ENCODE data around the gene TRIAP1. TPM values are rescaled to one million over a fixed set of nuclear protein-coding genes. Genes with fewer than 3 reads are reported as not detected.

TRIAP1 gene
- total and polyA plus RNA-seq, 2 donors (not counting 3 experiments of a cell fraction or from before 2014, with no cell fraction given), result 26.1 to 46.0 TPM

GRCh38 chr12:120406553-120406952 lies 39.6 kb downstream of the TRIAP1 start:
- no peaks in the 10 kb centered on the region for H3K9me1 ChIP-seq (replicated peaks; ENCODE audit: control insufficient read depth, extremely low read depth, insufficient read depth, low read length)
- H3K79me2 ChIP-seq (ENCODE audit: control insufficient read depth, insufficient read depth, low read length), result no peaks in the 10 kb centered on the region
- H2AFZ ChIP-seq (ENCODE audit: low read depth, low read length), result no peak overlapping the region
- no peak overlapping the region for H3K27ac ChIP-seq (ENCODE audit: insufficient read depth, low read depth, low read length)
- no peak for FAIRE-seq
- H3K4me3 ChIP-seq (replicated peaks in 1 of 3; ENCODE audit: insufficient read depth in 1 of 3, low read depth in 1 of 3, low read length in 3 of 3), result no peak overlapping the region
- dilution Hi-C loops (cut with MboI; ENCODE audit: extremely low pct_ligation_motif_present, low sequenced_read_pairs), result no loop called here
- H3K4me1 ChIP-seq (ENCODE audit: control insufficient read depth, extremely low read depth, insufficient read depth, low read length), result no peaks in the 10 kb centered on the region
- ChIA-PET POLR2A (no interaction called here), CTCF (interaction anchor here (1.5 kb wide), 1 partner anchor 10 kb away, joined by 5 read pairs; no protein-coding TSS in a partner anchor)
- H3K27me3 ChIP-seq (ENCODE audit: control insufficient read depth in 2 of 2, insufficient read depth in 2 of 2, low read length in 2 of 2), result peaks cover 0 to 1% of the 10 kb centered on the region in 2 experiments
- H3K4me2 ChIP-seq (ENCODE audit: insufficient read depth, low read length), result no peak overlapping the region
- no peaks in the 10 kb centered on the region for H3K36me3 ChIP-seq (ENCODE audit: control insufficient read depth in 2 of 2, extremely low read depth in 1 of 2, insufficient read depth in 2 of 2, low read length in 2 of 2)
- no peaks in the 10 kb centered on the region for H3K9me3 ChIP-seq (replicated peaks; ENCODE audit: control insufficient read depth, insufficient read depth, low read length)
- intact Hi-C loops (cut with micrococcal nuclease), result no loop called here
- DNase-seq (ENCODE audit: low read depth, low spot score), result no peak
- no peak overlapping the region for H3K9ac ChIP-seq (replicated peaks; ENCODE audit: extremely low read depth, insufficient read depth, low read length)
- no peak for TF ChIP-seq FOS (IDR thresholded peaks at IDR 0.05; ENCODE audit: borderline replicate concordance, insufficient read depth, low read length)
- no peak for TF ChIP-seq MAX (IDR thresholded peaks at IDR 0.05; ENCODE audit: insufficient read depth, insufficient read length)
- TF ChIP-seq POLR2AphosphoS5 (IDR thresholded peaks at IDR 0.05; ENCODE audit: insufficient read depth, low read depth, low read length), result no peak
- no peak for TF ChIP-seq POLR2A (IDR thresholded peaks at IDR 0.05; ENCODE audit: low read depth, low read length)
- TF ChIP-seq JUN (IDR thresholded peaks at IDR 0.05; ENCODE audit: borderline replicate concordance, insufficient read depth, insufficient read length, low read depth), result no peak
- TF ChIP-seq GATA2 (IDR thresholded peaks at IDR 0.05; ENCODE audit: insufficient read depth, insufficient read length, low read depth, low read length), result no peak
- H4K20me1 ChIP-seq (replicated peaks; ENCODE audit: control insufficient read depth, extremely low read depth, insufficient read depth, low read length), result no peaks in the 10 kb centered on the region
- no TSS peak for BruUV-seq (replicated peaks)

- dilution Hi-C loops (cut with MboI; ENCODE audit: extremely low pct_ligation_motif_present, low sequenced_read_pairs) (no loop called here), intact Hi-C loops (cut with micrococcal nuclease) (no loop called here)
- Histone ChIP-seq H3K9me3 (replicated peaks; ENCODE audit: control insufficient read depth, insufficient read depth, low read length) (no peaks in the 10 kb centered on the region), H3K27ac (ENCODE audit: insufficient read depth, low read depth, low read length) (no peak overlapping the region), H3K4me1 (ENCODE audit: control insufficient read depth, extremely low read depth, insufficient read depth, low read length) (no peaks in the 10 kb centered on the region), H3K9me1 (replicated peaks; ENCODE audit: control insufficient read depth, extremely low read depth, insufficient read depth, low read length) (no peaks in the 10 kb centered on the region), H3K4me3 (replicated peaks in 1 of 3; ENCODE audit: insufficient read depth in 1 of 3, low read depth in 1 of 3, low read length in 3 of 3) (no peak overlapping the region), H3K27me3 (ENCODE audit: control insufficient read depth in 2 of 2, insufficient read depth in 2 of 2, low read length in 2 of 2) (peaks cover 0 to 1% of the 10 kb centered on the region in 2 experiments), H4K20me1 (replicated peaks; ENCODE audit: control insufficient read depth, extremely low read depth, insufficient read depth, low read length) (no peaks in the 10 kb centered on the region), H2AFZ (ENCODE audit: low read depth, low read length) (no peak overlapping the region), H3K4me2 (ENCODE audit: insufficient read depth, low read length) (no peak overlapping the region), H3K36me3 (ENCODE audit: control insufficient read depth in 2 of 2, extremely low read depth in 1 of 2, insufficient read depth in 2 of 2, low read length in 2 of 2) (no peaks in the 10 kb centered on the region), H3K9ac (replicated peaks; ENCODE audit: extremely low read depth, insufficient read depth, low read length) (no peak overlapping the region), H3K79me2 (ENCODE audit: control insufficient read depth, insufficient read depth, low read length) (no peaks in the 10 kb centered on the region)
- no peak for TF ChIP-seq CTCF (IDR thresholded peaks at IDR 0.05; ENCODE audit: extremely low read depth in 1 of 2, insufficient read depth in 1 of 2, low read depth in 1 of 2, low read length in 2 of 2)
- TF ChIP-seq MYC (IDR thresholded peaks at IDR 0.05; ENCODE audit: low read depth, low read length), result no peak
- no peak for TF ChIP-seq FOS (IDR thresholded peaks at IDR 0.05; ENCODE audit: borderline replicate concordance, insufficient read depth, low read length)
- TF ChIP-seq GATA2 (IDR thresholded peaks at IDR 0.05; ENCODE audit: insufficient read depth, insufficient read length, low read depth, low read length), result no peak
- no peak for TF ChIP-seq EZH2 (IDR thresholded peaks at IDR 0.05; ENCODE audit: borderline replicate concordance, low read depth, low read length, severe bottlenecking)
- no peak for TF ChIP-seq JUN (IDR thresholded peaks at IDR 0.05; ENCODE audit: borderline replicate concordance, insufficient read depth, insufficient read length, low read depth)
- no peak for TF ChIP-seq POLR2A (IDR thresholded peaks at IDR 0.05; ENCODE audit: low read depth, low read length)
- TF ChIP-seq MAX (IDR thresholded peaks at IDR 0.05; ENCODE audit: insufficient read depth, insufficient read length), result no peak
- no peak for TF ChIP-seq POLR2AphosphoS5 (IDR thresholded peaks at IDR 0.05; ENCODE audit: insufficient read depth, low read depth, low read length)
- CTCF ChIA-PET, result no interaction called here
- no peak for FAIRE-seq
- POLR2A ChIA-PET, result no interaction called here
- DNase-seq (ENCODE audit: low read depth, low spot score), result peak; percentile 5
- no TSS peak for BruUV-seq (replicated peaks)
Measured at GRCh38 chr12:120406069-120406468, 40.1 kb downstream of the TRIAP1 start.
